Immature natural killer cell (primary cell): Measurements from ENCODE around the gene C1D. TPM values are rescaled to one million over a fixed set of nuclear protein-coding genes. Genes with fewer than 3 reads are reported as not detected.

Experiments
- polyA plus RNA-seq, 3 donors: library from polyadenylated mRNA; unstranded; fragments of 300-500 nt; fragmentation: Illumina TruSeq; gene quantifications; one replicate each; pipeline ENCODE4 v1.2.3, GENCODE V29; 2021

The C1D gene
- polyA plus RNA-seq, 3 donors from 2014 or later = 5.1 to 48.6 (median 32.2) TPM

Other genes with a start within 250 kb of the C1D start
- gene PNO1, start 94.9 kb upstream of the C1D start, polyA plus RNA-seq = 10 to 100 TPM; 14.8 to 15.5 (median 14.8) TPM
- 1 to 10 TPM; 7.1 to 7.4 (median 7.1) TPM for gene PPP3R1, start 189.5 kb upstream of the C1D start, polyA plus RNA-seq